Ovary (tissue), 9 donors: ENCODE results near the gene SRPK3. TPM values are rescaled to one million over a fixed set of nuclear protein-coding genes. Genes with fewer than 3 reads are reported as not detected.

Source experiments
- DNase-seq, 5 donors: peaks; one replicate each; pipeline ENCODE4 v3.0.0-alpha.2; 2019 to 2020
- H3K27ac ChIP-seq, 2 donors: fragments of 200-600 bp; one replicate each; pipeline versions ENCODE4 v1.5.1 to v1.8.0; 2019 to 2022
- H3K27me3 ChIP-seq: fragments of 200-600 bp; one replicate; pipeline ENCODE4 v1.8.0; 2022
- H3K36me3 ChIP-seq: fragments of 200-600 bp; sonication (generic); one replicate; pipeline ENCODE4 v1.5.1; 2019
- H3K4me1 ChIP-seq: one replicate; pipeline ENCODE4 v1.8.1; 2013; ENCODE audit warnings: mild to moderate bottlenecking, moderate library complexity; ENCODE audit not compliant: insufficient read depth
- H3K4me3 ChIP-seq: fragments of 200-600 bp; sonication (generic); one replicate; pipeline ENCODE4 v1.5.1; 2017
- H3K9me3 ChIP-seq, 2 donors: fragments of 200-600 bp in 1 of 2; sonication (generic) in 1 of 2; one replicate each; pipeline versions ENCODE4 v1.5.1 to v1.8.1; 2013 to 2019; ENCODE audit warnings: mild to moderate bottlenecking in 1 of 2, moderate library complexity in 1 of 2
- CTCF ChIP-seq, 3 donors: fragments of 450-650 bp in 2 of 3; fragments of 200-600 bp in 1 of 3; IDR thresholded peaks; one replicate each; pipeline versions ENCODE4 v1.5.1 to v1.8.0; 2016 to 2022; ENCODE audit warnings: antibody characterized with exemption in 3 of 3, mild to moderate bottlenecking in 1 of 3
- EP300 ChIP-seq: sonication (generic); formaldehyde crosslinking; IDR thresholded peaks from one replicate; pipeline ENCODE4 v1.6.1; 2017; ENCODE audit warnings: antibody characterized with exemption
- POLR2A ChIP-seq: fragments of 450-650 bp; IDR thresholded peaks from one replicate; pipeline ENCODE4 v1.6.1; 2017; ENCODE audit warnings: antibody characterized with exemption, mild to moderate bottlenecking, moderate library complexity
- WGBS, 3 donors: extraction: QIAGEN DNeasy Blood & Tissue Kit in 1 of 3; methylation state at CpG; one replicate each; pipeline versions ENCODE4 v1.1.5 to v1.1.7; 2013 to 2017; 5-methylcytosine and 5-hydroxymethylcytosine counted together
- intact Hi-C, 4 donors: fragments of 100-400 bp; cut with DNase I; formaldehyde crosslinking; loops; one replicate each; pipeline versions ENCODE4 v1.11.0 to v1.15.1; 2022 to 2023
- polyA plus RNA-seq, 2 donors: library from polyadenylated mRNA; stranded (reverse); fragments of 200-250 nt in 1 of 2; fragments of 350-450 nt in 1 of 2; fragmentation: Illumina TruSeq in 1 of 2; extraction: RNeasy Lipid Tissue Mini Kit (QIAGEN cat#74804) in 1 of 2; gene quantifications; one replicate each; pipeline ENCODE4 v1.2.3, GENCODE V29; 2013 to 2014
- total RNA-seq, 7 donors: library from RNA; depleted of rRNA in 2 of 7; stranded (reverse); fragments of >200 nt in 2 of 7; fragmentation: NEBNext Ultra II Directional in 3 of 7; extraction: Animal tissue kit (Norgen Biotek cat#: 25700) in 3 of 7; gene quantifications; one replicate each; pipeline versions ENCODE4 v1.1.0 to v1.2.4, GENCODE V29; 2016 to 2023
- donor health status: DM: no; HTN: no; CAD: no; lungs with moderate emphysema.
- donor health status: DM: no; HTN: no; CAD: no.
- donor health status: Bipolar disorder and iron deficiency.
- donor health status: DM: yes; HTN: yes; CAD: no.
- donor health status: DM: no; HTN: no; CAD: no.
- donor health status: DM: yes; HTN: yes; CAD: no.

The SRPK3 gene
- total and polyA plus RNA-seq, 9 donors: 0.25 to 2.1 (median 1.4) TPM

GRCh38 chrX:153773741-153774575 lies 6.9 kb upstream of the SRPK3 start:
- H3K4me1 ChIP-seq: no peaks in the 10 kb centered on the region
- DNase-seq: peak in 3 of 5 donors; percentile 15 to 31 (median 17)
- 93% methylated on average over 24 to 48 of the region's 48 CpGs for WGBS, 3 donors
- intact Hi-C loops: loop anchor here in 1 of 4 donors (5.0 kb wide), 1 partner anchor 1443 kb away; the partner anchor contains the start of gene VBP1
- no peak overlapping the region for H3K27ac ChIP-seq
- H3K27me3 ChIP-seq: no peaks in the 10 kb centered on the region
- no peak overlapping the region for H3K4me3 ChIP-seq
- no peaks in the 10 kb centered on the region for H3K36me3 ChIP-seq
- TF ChIP-seq CTCF (IDR thresholded peaks at IDR 0.05) (no peak), POLR2A (no peak), EP300 (no peak)
- H3K9me3 ChIP-seq: no peaks in the 10 kb centered on the region

GRCh38 chrX:153774576-153775292 lies 6.1 kb upstream of the SRPK3 start:
- Histone ChIP-seq H3K4me1 (no peaks in the 10 kb centered on the region), H3K9me3 (no peaks in the 10 kb centered on the region), H3K36me3 (no peaks in the 10 kb centered on the region), H3K27ac (no peak overlapping the region), H3K27me3 (no peaks in the 10 kb centered on the region), H3K4me3 (no peak overlapping the region)
- 92 to 93% (median 92%) methylated on average over 34 to 37 of the region's 37 CpGs for WGBS, 3 donors
- intact Hi-C loops: loop anchor here in 1 of 4 donors (5.0 kb wide), 1 partner anchor 1443 kb away; the partner anchor contains the start of gene VBP1
- TF ChIP-seq CTCF (IDR thresholded peaks at IDR 0.05): no peak
- TF ChIP-seq POLR2A: no peak
- DNase-seq: peak in 3 of 5 donors; percentile 16 to 29 (median 17)

GRCh38 chrX:153775293-153776119 lies 5.3 kb upstream of the SRPK3 start:
- WGBS, 3 donors: 89 to 95% (median 92%) methylated on average over 36 to 42 of the region's 42 CpGs
- peak in 2 of 5 donors; percentile 18 to 30 for DNase-seq
- intact Hi-C loops: no loop called here
- Histone ChIP-seq H3K4me1 (no peaks in the 10 kb centered on the region), H3K9me3 (no peaks in the 10 kb centered on the region), H3K4me3 (no peak overlapping the region), H3K27me3 (no peaks in the 10 kb centered on the region), H3K36me3 (no peaks in the 10 kb centered on the region), H3K27ac (no peak overlapping the region)
- TF ChIP-seq POLR2A (no peak), CTCF (IDR thresholded peaks at IDR 0.05) (no peak), EP300 (no peak)

- no peaks in the 10 kb centered on the region for H3K9me3 ChIP-seq
- no peaks in the 10 kb centered on the region for H3K4me1 ChIP-seq
- no peak for TF ChIP-seq POLR2A
- no peak for TF ChIP-seq CTCF (IDR thresholded peaks at IDR 0.05)
- TF ChIP-seq EP300: no peak
- no peak overlapping the region for H3K27ac ChIP-seq
- 72 to 87% (median 86%) methylated on average over 6 to 20 of the region's 20 CpGs for WGBS, 3 donors
- H3K36me3 ChIP-seq: no peaks in the 10 kb centered on the region
- no peak overlapping the region for H3K4me3 ChIP-seq
- intact Hi-C loops: no loop called here
- no peak for DNase-seq
- no peaks in the 10 kb centered on the region for H3K27me3 ChIP-seq
These were observed 4.7 kb upstream of the SRPK3 start for GRCh38 chrX:153776120-153776599.
